ENCODE measurements around the gene DOCK6. TPM values are rescaled to one million over a fixed set of nuclear protein-coding genes. Genes with fewer than 3 reads are reported as not detected.
A peak's percentile ranks its signal among the peaks of the same experiment; 100 is the strongest.

The DOCK6 gene
- total and polyA plus RNA-seq, 2 of the 13 experiments (the other 11 are each of a cell fraction or from before 2014, with no cell fraction given) = 5.4 to 38.1 TPM

- TF ChIP-seq E2F1 (CRISPR knock-in tag; IDR thresholded peaks at IDR 0.05) (0 out of 2 replicates have a peak, but pooled peaks have one; percentile 26), ZFP36L2 (CRISPR knock-in tag; IDR thresholded peaks at IDR 0.05) (no peak; the same call in 1 of the 2 replicates), ZNF546 (CRISPR knock-in tag; conservative IDR thresholded peaks at IDR 0.05) (0 out of 2 replicates have a peak, but pooled peaks have one; percentile 73), ZNF781 (CRISPR knock-in tag; IDR thresholded peaks at IDR 0.05; ENCODE audit: borderline replicate concordance, not compliant biosample characterization) (peak; percentile 75), ZNF775 (CRISPR knock-in tag; IDR thresholded peaks at IDR 0.05; ENCODE audit: borderline replicate concordance) (no peak), ZNF784 (CRISPR knock-in tag; IDR thresholded peaks at IDR 0.05; ENCODE audit: borderline replicate concordance) (peak; percentile 89), ZBTB8A (CRISPR knock-in tag; IDR thresholded peaks at IDR 0.05; ENCODE audit: borderline replicate concordance, low read depth) (no peak), MXD4 (CRISPR knock-in tag; IDR thresholded peaks at IDR 0.05) (peak; percentile 85; the same call in 1 of the 2 replicates), FOSL2 (CRISPR knock-in tag; IDR thresholded peaks at IDR 0.05) (peak; percentile 88), ZBTB44 (CRISPR knock-in tag; IDR thresholded peaks at IDR 0.05) (peak; percentile 27; the same call in 1 of the 2 replicates), ZNF552 (CRISPR knock-in tag; IDR thresholded peaks at IDR 0.05; ENCODE audit: borderline replicate concordance) (peak; percentile 65; the same call in 1 of the 2 replicates), MEIS1 (CRISPR knock-in tag; IDR thresholded peaks at IDR 0.05; ENCODE audit: borderline replicate concordance) (0 out of 2 replicates have a peak, but pooled peaks have one; percentile 79), GPBP1L1 (CRISPR knock-in tag; IDR thresholded peaks at IDR 0.05) (no peak), ZSCAN31 (CRISPR knock-in tag; IDR thresholded peaks at IDR 0.05; ENCODE audit: low read depth) (no peak; the same call in 1 of the 2 replicates)
- TF ChIP-seq, protein P1, sequence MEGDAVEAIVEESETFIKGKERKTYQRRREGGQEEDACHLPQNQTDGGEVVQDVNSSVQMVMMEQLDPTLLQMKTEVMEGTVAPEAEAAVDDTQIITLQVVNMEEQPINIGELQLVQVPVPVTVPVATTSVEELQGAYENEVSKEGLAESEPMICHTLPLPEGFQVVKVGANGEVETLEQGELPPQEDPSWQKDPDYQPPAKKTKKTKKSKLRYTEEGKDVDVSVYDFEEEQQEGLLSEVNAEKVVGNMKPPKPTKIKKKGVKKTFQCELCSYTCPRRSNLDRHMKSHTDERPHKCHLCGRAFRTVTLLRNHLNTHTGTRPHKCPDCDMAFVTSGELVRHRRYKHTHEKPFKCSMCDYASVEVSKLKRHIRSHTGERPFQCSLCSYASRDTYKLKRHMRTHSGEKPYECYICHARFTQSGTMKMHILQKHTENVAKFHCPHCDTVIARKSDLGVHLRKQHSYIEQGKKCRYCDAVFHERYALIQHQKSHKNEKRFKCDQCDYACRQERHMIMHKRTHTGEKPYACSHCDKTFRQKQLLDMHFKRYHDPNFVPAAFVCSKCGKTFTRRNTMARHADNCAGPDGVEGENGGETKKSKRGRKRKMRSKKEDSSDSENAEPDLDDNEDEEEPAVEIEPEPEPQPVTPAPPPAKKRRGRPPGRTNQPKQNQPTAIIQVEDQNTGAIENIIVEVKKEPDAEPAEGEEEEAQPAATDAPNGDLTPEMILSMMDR (CRISPR knock-in tag; IDR thresholded peaks at IDR 0.05) = peak; percentile 16; the same call in 1 of the 2 replicates
- TF ChIP-seq, protein P2, sequence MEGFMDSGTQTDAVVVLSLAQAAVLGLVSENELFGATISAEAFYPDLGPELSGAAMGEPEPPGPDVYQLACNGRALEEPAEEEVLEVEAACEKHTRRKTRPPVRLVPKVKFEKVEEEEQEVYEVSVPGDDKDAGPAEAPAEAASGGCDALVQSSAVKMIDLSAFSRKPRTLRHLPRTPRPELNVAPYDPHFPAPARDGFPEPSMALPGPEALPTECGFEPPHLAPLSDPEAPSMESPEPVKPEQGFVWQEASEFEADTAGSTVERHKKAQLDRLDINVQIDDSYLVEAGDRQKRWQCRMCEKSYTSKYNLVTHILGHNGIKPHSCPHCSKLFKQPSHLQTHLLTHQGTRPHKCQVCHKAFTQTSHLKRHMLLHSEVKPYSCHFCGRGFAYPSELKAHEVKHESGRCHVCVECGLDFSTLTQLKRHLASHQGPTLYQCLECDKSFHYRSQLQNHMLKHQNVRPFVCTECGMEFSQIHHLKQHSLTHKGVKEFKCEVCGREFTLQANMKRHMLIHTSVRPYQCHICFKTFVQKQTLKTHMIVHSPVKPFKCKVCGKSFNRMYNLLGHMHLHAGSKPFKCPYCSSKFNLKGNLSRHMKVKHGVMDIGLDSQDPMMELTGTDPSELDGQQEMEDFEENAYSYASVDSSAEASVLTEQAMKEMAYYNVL (CRISPR knock-in tag; IDR thresholded peaks at IDR 0.05; ENCODE audit: borderline replicate concordance) = peak; percentile 67
Measured at GRCh38 chr19:11239377-11240000, 22.8 kb downstream of the DOCK6 start, which contains the start of gene ANGPTL8 (continued).

All from HepG2 (cell line).